ENCODE data around the gene PTGDR2.

The PTGDR2 gene

GRCh38 chr11:60855726-60856633, at the start of gene PTGDR2:
PTGDR2 (minus strand) TSS chr11:60855950; CDS start chr11:60853722, 2,228 bp downstream.
- H3K4me3 ChIP-seq (ENCODE audit: low read depth, low read length), result no peak within 1 kb of the TSS

- peak overlapping the region; percentile 74 for H3K4me3 ChIP-seq (ENCODE audit: low read depth, low read length)
Observed at GRCh38 chr11:60905047-60905446, 49.3 kb upstream of the PTGDR2 start.

GRCh38 chr11:60902625-60903024, 46.9 kb upstream of the PTGDR2 start:
- no peak overlapping the region for H3K4me3 ChIP-seq (ENCODE audit: low read depth, low read length)

- H3K4me3 ChIP-seq (ENCODE audit: low read depth, low read length), result no peak overlapping the region
Observed at GRCh38 chr11:60900673-60901404, 45.1 kb upstream of the PTGDR2 start.

- no peak overlapping the region for H3K4me3 ChIP-seq (ENCODE audit: low read depth, low read length)
Observed at GRCh38 chr11:60899977-60900376, 44.2 kb upstream of the PTGDR2 start.

GRCh38 chr11:60899046-60899936, 43.5 kb upstream of the PTGDR2 start:
- H3K4me3 ChIP-seq (ENCODE audit: low read depth, low read length), result no peak overlapping the region

- H3K4me3 ChIP-seq (ENCODE audit: low read depth, low read length), result no peak overlapping the region
Observed at GRCh38 chr11:60897496-60897895, 41.7 kb upstream of the PTGDR2 start.

- H3K4me3 ChIP-seq (ENCODE audit: low read depth, low read length), result no peak overlapping the region
Observed at GRCh38 chr11:60895687-60896086, 39.9 kb upstream of the PTGDR2 start.

GRCh38 chr11:60891103-60891741, 35.5 kb upstream of the PTGDR2 start:
- H3K4me3 ChIP-seq (ENCODE audit: low read depth, low read length), result no peak overlapping the region

GRCh38 chr11:60890696-60891095, 34.9 kb upstream of the PTGDR2 start:
- no peak overlapping the region for H3K4me3 ChIP-seq (ENCODE audit: low read depth, low read length)

- H3K4me3 ChIP-seq (ENCODE audit: low read depth, low read length), result no peak overlapping the region
Observed at GRCh38 chr11:60889869-60890311, 34.1 kb upstream of the PTGDR2 start.

GRCh38 chr11:60887556-60887955, 31.8 kb upstream of the PTGDR2 start:
- no peak overlapping the region for H3K4me3 ChIP-seq (ENCODE audit: low read depth, low read length)

- no peak overlapping the region for H3K4me3 ChIP-seq (ENCODE audit: low read depth, low read length)
Observed at GRCh38 chr11:60880643-60881282, 25.0 kb upstream of the PTGDR2 start.

GRCh38 chr11:60879971-60880588, 24.3 kb upstream of the PTGDR2 start:
- no peak overlapping the region for H3K4me3 ChIP-seq (ENCODE audit: low read depth, low read length)

- no peak overlapping the region for H3K4me3 ChIP-seq (ENCODE audit: low read depth, low read length)
Observed at GRCh38 chr11:60879104-60879503, 23.4 kb upstream of the PTGDR2 start.

GRCh38 chr11:60878245-60879101, 22.7 kb upstream of the PTGDR2 start:
- no peak overlapping the region for H3K4me3 ChIP-seq (ENCODE audit: low read depth, low read length)

- H3K4me3 ChIP-seq (ENCODE audit: low read depth, low read length), result no peak overlapping the region
Observed at GRCh38 chr11:60876168-60876485, 20.4 kb upstream of the PTGDR2 start.

GRCh38 chr11:60875366-60876167, 19.8 kb upstream of the PTGDR2 start:
- no peak overlapping the region for H3K4me3 ChIP-seq (ENCODE audit: low read depth, low read length)

All from iPS-11a (cell line).